HG03342 (cell line): ENCODE measurements around the gene CUBN.

Experiments
- ATAC-seq: cut with Tn5 transposase; IDR thresholded peaks from one replicate; pipeline ENCODE4 v1.9.1; 2021; ENCODE audit warnings: mild to moderate bottlenecking, moderate library complexity; ENCODE audit not compliant: unreplicated experiment

Gene CUBN

DNA sequence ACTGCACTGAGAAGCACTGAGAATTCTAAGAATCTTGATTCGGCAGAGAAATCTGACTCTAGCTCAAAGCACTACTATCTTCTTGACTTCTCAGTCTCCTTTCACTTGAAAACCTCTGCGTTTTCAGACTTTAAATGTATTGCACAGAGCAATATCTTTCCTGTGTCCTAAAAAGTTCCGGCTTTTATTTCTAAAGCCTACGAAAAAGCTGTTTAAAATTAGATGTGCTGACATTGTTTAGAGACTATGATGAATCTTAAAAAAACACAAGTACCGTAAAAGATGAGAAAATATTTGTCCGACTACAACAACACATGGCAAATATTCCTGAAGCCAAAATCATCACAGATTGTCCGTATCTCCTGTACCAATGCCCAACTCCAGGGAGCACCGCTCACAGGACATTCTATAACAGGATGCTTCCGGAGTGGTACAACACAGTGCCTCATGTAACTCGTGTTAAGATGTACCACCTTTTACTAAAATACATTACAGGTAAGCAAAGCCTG is 136.9 kb downstream of the CUBN start:
- no peak for ATAC-seq

DNA sequence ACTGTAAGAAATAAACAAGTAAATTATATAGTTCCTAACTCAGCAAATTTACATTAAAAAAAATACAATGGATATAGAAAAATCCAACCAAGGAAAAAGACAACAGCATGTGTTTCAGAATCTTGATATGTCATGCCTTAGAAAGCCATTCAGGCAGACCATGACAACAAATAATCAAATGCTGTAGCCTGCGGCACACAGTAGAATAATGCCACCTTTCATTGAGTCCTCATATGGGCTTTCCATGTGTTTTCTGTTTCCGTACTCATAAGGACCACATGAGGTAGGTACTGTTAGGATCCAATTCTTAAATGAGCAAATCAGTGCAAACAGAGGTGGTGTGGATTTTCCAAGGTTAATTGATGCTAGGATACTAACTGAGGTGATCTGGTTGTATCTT is 138.6 kb downstream of the CUBN start:
- no peak for ATAC-seq

DNA sequence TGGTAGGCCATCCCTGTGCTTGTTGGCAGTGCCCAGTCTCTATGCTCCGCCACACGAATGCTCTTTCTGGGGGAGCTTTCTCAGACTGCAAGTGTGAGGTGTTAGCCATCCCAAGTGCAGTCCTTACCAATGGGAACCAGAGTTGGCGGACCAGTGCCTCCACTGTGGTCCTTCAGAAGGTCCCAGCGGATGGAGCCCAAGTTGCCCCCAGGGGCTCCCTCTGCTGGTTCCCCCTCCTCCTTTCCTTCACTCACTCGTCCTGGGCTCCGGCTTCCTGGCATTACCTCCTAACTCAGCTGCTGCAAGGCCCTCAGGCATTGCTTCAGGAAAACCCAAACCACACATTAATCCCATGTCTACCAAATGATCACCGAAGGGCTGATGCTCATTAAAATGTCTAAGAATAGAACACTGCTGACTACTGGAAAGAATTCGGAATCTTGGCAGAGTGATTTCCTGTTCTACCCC is 139.8 kb downstream of the CUBN start:
- no peak for ATAC-seq

DNA sequence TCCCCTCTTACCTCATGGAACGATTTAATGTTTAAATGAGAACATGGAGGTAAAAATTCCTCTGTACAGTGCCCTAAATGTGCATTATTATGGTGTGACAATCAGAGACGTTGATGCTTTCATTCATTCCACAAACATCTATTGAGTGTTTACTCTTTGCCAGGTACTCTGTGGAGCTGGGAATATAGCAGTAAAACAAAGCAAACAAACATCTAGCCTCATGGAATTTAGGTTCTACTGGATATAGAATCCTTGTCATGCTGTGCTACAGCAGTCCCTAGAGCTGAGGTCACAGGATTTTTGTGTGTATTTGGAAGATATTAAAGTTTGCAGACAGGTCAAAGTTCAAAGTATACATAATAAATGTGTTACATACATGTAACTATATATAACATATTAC is 140.7 kb downstream of the CUBN start:
- ATAC-seq: no peak

DNA sequence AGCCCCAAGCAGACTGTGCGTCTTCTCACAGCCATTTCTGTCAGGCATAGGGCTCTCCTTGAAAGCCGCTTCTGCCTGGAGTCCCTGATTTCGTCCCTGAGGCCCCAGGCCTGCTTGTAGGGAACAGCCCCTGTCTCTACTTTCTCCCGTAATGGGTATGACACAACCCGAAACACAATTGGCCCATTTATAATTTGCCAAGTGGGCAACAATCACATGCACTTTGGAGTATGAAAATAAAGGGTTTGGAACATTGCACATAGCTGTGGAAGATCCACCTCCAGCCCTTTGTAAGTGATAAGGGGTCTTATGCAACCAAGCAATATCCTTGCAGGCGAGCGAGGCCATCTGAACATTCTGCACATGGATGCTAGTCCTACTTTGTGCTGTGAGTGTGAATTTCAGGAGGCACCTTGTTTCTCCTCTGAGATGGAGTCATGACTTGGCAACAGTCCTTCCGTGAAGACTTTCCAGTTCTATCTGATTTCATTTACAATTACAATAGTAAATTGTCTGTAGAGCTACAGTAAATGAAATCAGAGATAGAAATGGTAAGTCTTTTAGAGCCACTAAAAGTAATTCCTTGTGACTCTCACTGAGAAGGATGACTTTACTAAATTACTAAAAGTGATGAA is 141.5 kb downstream of the CUBN start:
- ATAC-seq: no peak

DNA sequence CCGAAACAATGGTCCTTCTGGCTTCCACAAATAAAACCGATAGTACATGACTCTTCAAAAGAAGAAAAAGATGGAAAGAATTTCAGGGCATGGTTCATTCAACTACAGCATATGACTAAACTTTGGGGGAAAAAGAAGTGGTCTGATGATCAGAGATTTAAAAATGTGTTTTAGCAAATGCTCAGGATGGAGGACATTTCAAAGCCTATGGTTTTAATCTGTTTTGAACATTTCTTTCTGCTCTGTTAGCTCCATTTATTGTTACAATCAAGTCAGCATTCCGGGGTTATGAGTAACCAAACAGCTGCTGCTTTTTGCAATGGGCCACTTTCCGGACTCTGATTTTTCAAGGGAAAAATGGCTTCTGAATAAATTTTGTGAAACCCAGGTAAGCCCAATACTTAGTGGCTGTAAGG is 142.4 kb downstream of the CUBN start:
- no peak for ATAC-seq

DNA sequence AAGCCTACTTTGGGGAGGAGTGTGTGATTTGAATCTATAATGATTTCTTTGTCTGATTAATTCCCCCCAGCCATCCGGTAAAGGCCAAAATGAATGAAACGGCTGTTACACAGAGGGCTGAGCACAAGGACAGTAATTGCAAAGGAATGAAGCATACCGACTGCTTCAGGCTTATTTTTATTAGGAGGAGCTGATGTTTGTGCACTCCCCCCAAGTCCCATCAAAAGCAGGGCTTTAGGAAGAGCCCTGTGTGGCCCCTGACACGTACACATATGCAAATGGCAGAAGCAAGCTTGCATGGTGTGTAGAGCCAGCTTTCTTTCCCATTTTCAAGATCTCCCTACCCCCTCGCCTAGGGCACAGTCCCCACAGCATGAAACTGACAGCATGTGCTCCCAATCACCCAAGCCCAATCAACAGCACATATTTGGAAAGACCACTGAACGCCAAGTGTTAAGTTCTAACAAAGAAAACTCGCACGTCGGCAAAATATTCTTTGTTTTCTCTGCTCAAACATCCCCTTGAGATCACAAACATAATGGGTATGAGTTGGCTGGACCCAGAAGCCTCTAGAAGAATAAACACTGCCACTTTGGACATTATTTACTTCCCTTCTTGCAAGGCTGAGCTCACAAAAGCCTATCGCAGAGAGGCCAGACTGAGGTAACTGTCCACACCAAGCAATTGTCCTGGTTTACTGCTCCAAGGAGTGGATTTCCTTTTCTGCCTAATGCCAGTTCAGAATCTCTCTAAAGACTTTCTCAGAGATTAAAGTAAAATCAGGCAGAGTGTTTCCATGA is 143.0 kb downstream of the CUBN start:
- ATAC-seq: no peak

DNA sequence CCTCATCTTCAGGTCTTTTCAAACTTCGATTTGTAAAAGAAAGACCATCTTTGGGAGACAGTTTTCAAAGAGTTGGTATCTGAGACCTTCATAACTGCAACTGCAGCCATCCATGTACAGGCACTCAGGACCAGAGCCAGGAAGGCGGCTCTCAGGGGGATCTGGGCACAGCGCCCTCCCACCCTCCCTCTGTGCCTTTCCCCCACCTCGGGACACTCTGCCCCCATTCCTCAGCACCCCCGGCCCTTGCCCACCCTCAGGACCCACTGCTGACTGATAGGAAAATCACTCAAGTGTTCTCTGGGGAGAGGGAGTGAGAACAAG is 143.6 kb downstream of the CUBN start:
- no peak for ATAC-seq

DNA sequence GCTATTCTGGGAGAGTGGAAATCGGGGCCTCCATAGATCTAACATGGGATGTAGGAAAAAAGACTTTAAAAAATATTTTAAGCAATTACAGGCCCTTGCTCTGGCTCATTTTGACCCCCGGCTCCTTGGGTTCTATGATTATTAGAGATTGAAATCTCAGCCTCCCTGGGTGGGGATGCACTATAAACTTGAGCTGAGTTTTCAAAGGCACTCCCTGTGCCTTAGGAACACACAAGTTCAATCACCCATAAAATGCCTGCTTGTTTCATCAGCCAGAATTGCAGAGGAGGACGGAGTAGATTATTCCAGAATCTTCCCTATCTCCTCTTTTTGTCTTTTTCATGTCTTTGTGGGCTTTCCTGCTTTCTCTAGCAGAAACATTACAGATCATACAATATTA is 145.4 kb downstream of the CUBN start:
- ATAC-seq: no peak

DNA sequence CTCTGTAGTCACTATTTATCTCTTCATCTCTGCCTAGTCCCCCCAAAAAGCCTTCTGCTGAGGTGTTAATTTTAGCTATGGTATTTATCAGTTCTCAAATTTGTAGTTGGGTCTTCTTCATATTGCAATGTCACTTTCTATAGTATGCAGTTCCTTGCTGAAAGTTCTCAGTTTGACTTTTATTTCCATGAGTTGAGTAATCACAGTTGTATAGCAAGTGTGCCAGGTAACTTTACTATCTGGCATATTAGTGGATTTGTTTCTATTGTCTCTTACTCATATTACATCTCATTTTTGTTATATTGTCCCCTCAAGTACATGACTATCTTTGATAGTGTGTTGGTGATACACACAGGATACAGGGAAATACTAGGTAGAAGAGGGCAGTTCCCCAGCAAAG is 152.8 kb downstream of the CUBN start:
- no peak for ATAC-seq

DNA sequence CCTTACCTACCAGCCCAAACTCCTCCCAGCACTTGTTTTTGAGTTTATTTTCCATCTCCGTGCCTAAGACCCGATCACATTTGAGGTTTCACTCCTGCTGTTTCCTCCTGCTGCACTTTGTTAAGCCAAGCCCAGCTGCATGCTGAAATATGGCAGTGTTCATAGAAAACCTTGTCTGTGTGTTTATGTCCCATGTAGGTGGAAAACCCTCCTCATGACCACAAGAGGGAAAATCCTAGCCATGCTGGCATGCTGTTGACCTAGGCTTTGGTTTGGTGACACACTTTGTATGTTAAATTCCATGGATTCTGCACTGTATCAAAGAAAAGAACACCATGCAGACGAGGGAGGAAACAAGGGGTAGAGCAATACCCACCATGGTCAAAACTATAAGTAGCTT is 154.4 kb downstream of the CUBN start:
- ATAC-seq: no peak

DNA sequence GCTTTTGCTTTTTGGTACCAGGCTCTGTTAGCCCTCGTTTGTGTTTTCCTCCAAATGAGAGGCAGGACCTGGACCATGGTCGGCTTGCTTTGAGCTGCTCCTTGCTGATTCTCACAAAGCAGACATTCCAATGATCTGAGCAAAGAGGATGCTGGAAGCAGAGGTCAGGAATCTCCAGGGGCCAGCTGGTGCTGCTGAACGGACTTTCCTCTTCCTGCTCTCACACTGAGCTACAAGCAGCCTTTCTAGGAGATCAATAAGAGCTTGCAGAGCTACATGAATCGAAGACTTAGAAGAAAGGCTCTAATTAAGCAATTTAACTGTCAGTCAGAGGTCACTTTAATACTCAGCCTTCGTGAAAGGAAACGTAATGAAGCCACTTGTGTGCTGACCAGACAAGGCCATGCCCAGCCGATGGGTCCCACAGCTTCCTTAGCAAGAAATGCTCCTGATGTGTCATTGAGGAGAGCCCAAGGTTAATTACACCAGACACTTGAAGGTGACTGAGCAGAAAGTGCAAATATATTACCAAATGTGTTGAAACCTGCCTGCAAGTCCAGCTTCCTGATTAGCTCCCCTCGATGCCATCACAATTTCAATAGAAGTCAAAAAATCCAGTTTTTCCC is 161.1 kb downstream of the CUBN start:
- no peak for ATAC-seq

DNA sequence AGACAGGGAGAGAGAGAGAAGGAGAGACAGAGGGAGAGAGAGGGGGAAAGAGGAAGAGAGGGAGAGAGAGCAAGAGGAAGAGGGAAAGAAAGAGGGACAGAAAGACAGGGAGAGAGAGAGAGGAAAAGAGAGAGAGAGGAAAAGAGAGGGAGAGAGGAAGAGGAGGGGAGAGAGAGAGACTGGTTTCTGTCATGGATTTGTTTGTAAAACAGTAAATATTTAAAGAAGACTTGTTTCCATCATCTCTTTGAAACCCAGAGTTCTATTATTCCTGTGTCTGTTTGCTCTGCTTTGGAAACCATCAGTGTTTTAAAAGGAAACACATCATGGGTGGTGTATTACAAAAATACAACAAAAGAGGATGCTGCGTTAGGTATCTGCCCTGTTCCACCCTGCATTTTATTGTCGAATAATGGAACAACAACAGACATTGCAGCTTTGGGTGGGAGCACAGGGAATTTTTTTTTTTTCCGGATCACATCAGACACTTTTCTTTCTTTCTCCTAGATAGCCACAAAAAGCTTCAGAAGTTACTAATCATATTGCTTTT is 161.7 kb downstream of the CUBN start:
- ATAC-seq: no peak

DNA sequence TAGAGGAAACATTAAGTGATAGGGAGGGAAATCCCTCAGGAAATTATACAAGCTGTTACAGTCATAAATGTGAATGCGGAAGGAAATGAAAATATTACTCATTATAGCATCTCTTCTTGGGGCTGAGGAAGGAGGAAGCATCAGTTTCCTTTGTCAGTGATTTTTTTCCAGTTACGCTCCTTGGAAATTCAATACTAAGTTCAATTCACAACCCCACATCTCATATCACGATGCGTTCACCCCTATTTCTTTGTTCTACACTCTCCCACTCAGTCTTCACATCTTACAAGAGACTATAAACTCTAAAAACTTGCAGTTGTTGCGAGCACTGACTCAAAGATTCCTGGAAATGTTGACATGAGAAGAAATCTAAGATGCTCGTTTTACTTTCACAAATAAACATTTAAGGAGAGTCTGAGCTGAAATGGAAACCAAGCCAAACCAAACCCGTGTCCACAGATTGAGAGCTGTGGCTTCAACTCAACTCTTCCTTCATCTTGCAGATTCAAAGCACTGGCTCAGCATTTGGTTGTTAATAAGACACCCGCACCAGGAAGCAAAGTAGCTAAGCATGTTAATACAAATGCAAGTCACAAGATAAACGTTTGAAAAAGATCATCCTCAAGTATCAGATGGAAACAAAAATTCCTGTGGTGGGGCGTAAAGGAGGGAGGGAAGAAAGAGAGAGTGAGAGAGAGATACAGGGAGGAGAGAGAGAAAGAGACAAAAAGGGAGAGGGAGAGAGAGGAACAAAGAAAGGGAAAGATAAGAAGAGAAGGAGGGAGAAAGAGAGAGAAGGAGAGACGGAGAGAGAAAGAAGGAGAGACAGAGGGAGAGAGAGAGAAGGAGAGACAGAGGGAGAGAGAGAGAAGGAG is 162.4 kb downstream of the CUBN start:
- ATAC-seq: no peak

DNA sequence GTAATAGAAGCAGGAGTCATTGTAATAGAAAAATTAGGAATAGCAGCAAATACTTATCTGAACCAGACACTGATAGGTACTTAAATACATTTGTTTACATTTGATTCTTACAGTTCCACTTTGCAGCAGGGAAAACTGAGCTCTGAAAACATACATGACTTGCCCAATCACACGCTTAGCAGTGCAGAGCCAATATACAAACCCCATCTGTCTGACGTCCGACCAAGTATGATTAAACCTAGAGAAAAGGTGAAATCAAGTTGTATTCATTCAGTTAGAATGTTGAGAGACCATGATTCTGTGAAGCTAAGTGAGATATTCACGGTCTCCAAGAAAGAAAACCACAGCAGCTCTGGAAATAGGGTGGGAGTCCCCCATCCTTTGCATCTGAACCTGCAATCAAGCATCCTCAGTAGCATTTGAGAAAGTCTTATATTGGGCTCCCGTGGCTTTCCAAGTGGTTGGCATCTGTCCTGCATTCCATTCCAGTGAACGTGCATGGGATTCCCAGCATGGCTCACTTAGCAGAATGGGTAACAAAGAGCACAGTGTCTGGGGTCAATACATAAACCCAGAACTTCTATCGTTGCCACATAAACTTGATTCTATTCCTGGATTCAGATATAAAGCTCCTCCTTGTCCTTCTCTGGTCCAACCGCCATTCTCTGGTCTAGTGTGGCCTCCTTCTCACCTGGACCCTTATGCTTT is 163.7 kb downstream of the CUBN start:
- ATAC-seq: no peak

DNA sequence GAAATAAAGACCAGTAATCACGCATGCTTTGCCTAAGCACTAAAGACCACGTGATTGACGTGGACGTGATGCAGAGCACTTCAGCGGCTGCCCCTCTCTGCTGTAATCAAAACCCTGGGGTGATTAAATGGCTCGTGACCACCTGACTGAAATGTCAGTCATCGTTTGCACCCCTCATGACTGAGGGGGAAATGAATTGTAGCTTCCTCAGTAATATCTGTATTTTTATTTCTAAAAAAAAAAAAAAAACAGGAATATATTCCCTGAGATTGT is 164.3 kb downstream of the CUBN start:
- ATAC-seq: no peak

DNA sequence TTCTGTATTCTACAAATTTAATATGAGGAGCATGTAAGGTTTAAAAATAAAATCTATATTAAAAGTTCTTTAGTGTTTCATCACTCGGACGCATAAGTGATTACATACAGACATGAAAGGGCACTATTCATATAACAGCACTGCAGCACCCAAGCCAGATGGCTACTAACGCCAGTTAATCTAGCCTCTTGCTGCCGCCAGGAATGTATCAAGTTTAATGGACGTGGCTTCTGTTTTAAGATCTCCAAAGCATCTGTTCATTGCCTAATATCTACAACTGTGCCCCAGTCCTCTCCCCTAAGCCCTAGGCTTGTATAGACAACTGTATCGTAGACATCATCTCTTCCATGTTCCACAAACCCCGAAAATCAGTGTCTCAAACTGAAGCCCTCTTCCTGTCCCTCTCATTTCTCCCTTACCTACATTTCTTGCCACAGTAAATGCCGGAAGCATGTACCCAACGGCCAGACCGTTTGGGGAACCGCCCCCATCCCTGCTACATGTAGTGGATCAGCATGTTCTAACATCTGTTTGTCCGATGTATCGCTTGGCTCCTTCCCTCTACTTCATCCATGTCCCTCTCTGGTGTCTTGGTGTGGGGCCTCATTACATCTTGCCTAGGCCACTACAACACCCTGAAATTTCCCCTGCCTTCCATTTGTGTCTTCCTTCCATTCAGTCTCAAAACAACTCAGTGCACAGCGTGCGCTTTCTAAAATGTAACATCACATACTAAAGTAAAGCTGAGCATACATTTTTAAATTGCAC is 164.9 kb downstream of the CUBN start:
- no peak for ATAC-seq

DNA sequence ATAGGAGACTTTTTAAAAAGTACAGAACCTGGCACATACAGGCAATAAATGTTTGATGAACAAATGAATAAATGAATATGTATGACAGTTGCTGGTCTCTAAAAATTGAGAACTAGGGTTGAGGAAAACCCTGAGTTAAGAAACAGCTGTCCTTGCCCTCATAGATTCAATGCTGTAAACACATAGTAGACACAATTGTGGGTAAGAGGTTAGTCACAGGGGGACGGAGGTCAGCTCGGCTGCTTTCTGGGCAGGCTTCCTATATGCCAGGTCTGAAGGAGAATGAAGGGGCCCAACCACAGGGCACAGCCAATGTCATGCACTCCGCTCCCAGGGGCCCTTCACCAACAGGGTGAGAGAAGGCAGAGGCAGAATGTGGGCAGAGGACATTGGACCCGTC is 169.1 kb downstream of the CUBN start:
- no peak for ATAC-seq

DNA sequence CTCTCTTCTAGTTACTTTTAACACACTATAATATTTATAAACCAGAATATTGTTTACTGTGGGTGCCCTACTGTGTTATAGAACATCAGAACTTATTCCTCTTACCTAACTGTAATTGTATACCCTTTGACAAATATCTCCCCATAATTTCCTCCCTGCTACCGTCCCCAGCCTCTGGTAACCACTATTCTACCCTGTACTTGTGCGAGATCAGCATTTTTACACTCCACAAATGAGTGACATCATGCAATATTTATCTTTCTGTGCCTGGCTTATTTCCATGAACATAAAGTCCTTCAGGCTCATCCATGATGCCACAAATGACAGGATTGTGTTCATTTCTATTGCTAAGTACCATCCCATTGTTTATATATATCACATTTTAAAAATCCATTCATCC is 172.6 kb downstream of the CUBN start:
- no peak for ATAC-seq
